ENCODE results near the gene C12orf42. TPM values are rescaled to one million over a fixed set of nuclear protein-coding genes. Genes with fewer than 3 reads are reported as not detected.

The C12orf42 gene
- total and polyA plus RNA-seq, 4 donors = 0.14 to 0.17 TPM; not detected in 2

- no peak overlapping the region for H3K4me3 ChIP-seq (ENCODE audit: low read depth in 1 of 3, low read length in 3 of 3)
- no peak overlapping the region for H3K27ac ChIP-seq (ENCODE audit: low read depth in 1 of 2, low read length in 2 of 2)
- no peak for DNase-seq (ENCODE audit: low spot score)
- no peak overlapping the region for H3K9ac ChIP-seq (ENCODE audit: low read depth in 1 of 2, low read length in 2 of 2)
- no peak for TF ChIP-seq REST (IDR thresholded peaks at IDR 0.05)
- TF ChIP-seq TAF1 (conservative IDR thresholded peaks at IDR 0.05) = no peak
- TF ChIP-seq SP1 (IDR thresholded peaks at IDR 0.05) = no peak
- TF ChIP-seq ZBTB33 (IDR thresholded peaks at IDR 0.05) = no peak
- no peak for TF ChIP-seq RAD21 (IDR thresholded peaks at IDR 0.05)
- no peak for TF ChIP-seq EGR1 (IDR thresholded peaks at IDR 0.05; ENCODE audit: low read depth in 2 of 2)
- TF ChIP-seq MAX (IDR thresholded peaks at IDR 0.05) = no peak
- TF ChIP-seq CTCF (IDR thresholded peaks at IDR 0.05; ENCODE audit: low read depth, low read length, missing input control) = no peak
- peak in 1 of 2 donors; percentile 15 for TF ChIP-seq HNF4A (conservative IDR thresholded peaks at IDR 0.05)
- no peaks in the 10 kb centered on the region for H3K27me3 ChIP-seq (ENCODE audit: control insufficient read depth in 4 of 4, insufficient read depth in 4 of 4, low read length in 3 of 4)
- no peaks in the 10 kb centered on the region for H3K4me1 ChIP-seq (ENCODE audit: control insufficient read depth in 4 of 4, insufficient read depth in 4 of 4, low read length in 3 of 4)
- no peaks in the 10 kb centered on the region for H3K36me3 ChIP-seq (ENCODE audit: control insufficient read depth in 4 of 4, insufficient read depth in 3 of 4, low read depth in 1 of 4, low read length in 3 of 4)
- 36% methylated on average over 2 of the region's 2 CpGs for whole genome bisulfite sequencing
- peaks cover 0 to 3% (median 0%) of the 10 kb centered on the region in 4 donors for H3K9me3 ChIP-seq (ENCODE audit: control insufficient read depth in 4 of 4, low read length in 3 of 4)
Measured at GRCh38 chr12:103314786-103315185, 181.0 kb downstream of the C12orf42 start.

- H3K9me3 ChIP-seq (ENCODE audit: control insufficient read depth in 4 of 4, low read length in 3 of 4) = peaks cover 0 to 3% (median 0%) of the 10 kb centered on the region in 4 donors
- H3K27me3 ChIP-seq (ENCODE audit: control insufficient read depth in 4 of 4, insufficient read depth in 4 of 4, low read length in 3 of 4) = no peaks in the 10 kb centered on the region
- H3K4me3 ChIP-seq (ENCODE audit: low read depth in 1 of 3, low read length in 3 of 3) = no peak overlapping the region
- no peak for TF ChIP-seq TAF1 (conservative IDR thresholded peaks at IDR 0.05)
- no peak for TF ChIP-seq HNF4A (conservative IDR thresholded peaks at IDR 0.05)
- no peak for TF ChIP-seq SP1 (IDR thresholded peaks at IDR 0.05)
- no peak for TF ChIP-seq GABPA (IDR thresholded peaks at IDR 0.05 in 1 of 2, conservative IDR thresholded peaks at IDR 0.05 in 1 of 2)
- no peak for TF ChIP-seq ZBTB33 (IDR thresholded peaks at IDR 0.05)
- TF ChIP-seq YY1 (IDR thresholded peaks at IDR 0.05) = no peak
- TF ChIP-seq HNF4G (IDR thresholded peaks at IDR 0.05) = no peak
- TF ChIP-seq EGR1 (IDR thresholded peaks at IDR 0.05; ENCODE audit: low read depth in 2 of 2) = no peak
- WGBS = 84% methylated on average over 1 of the region's 1 CpG
- no peaks in the 10 kb centered on the region for H3K4me1 ChIP-seq (ENCODE audit: control insufficient read depth in 4 of 4, insufficient read depth in 4 of 4, low read length in 3 of 4)
- H3K9ac ChIP-seq (ENCODE audit: low read depth in 1 of 2, low read length in 2 of 2) = no peak overlapping the region
- no peaks in the 10 kb centered on the region for H3K36me3 ChIP-seq (ENCODE audit: control insufficient read depth in 4 of 4, insufficient read depth in 3 of 4, low read depth in 1 of 4, low read length in 3 of 4)
- H3K27ac ChIP-seq (ENCODE audit: low read depth in 1 of 2, low read length in 2 of 2) = no peak overlapping the region
- no peak for DNase-seq (ENCODE audit: low spot score)
Measured at GRCh38 chr12:103313894-103314293, 181.9 kb downstream of the C12orf42 start.

Measured in liver (tissue), 9 donors.